Fibroblast of lung (primary cell): ENCODE results near the gene GABPB1. TPM values are rescaled to one million over a fixed set of nuclear protein-coding genes. Genes with fewer than 3 reads are reported as not detected.

ENCODE experiments used
- DNase-seq, 2 donors: peaks; one replicate each; pipeline versions ENCODE4 v3.0.0 to v3.0.0-alpha.2; 2010; ENCODE audit warnings: low read depth in 2 of 2
- H2AFZ ChIP-seq: 2 replicates; pipeline ENCODE4 v1.5.1; 2012; ENCODE audit warnings: low read length, control low read depth, inconsistent platforms
- H3K27ac ChIP-seq: 2 replicates; pipeline ENCODE4 v1.5.1; 2011; ENCODE audit warnings: low read length, control low read depth; ENCODE audit not compliant: insufficient read depth
- H3K27me3 ChIP-seq: 2 replicates; pipeline ENCODE4 v1.5.1; 2011; ENCODE audit warnings: mild to moderate bottlenecking, low read length; ENCODE audit not compliant: control insufficient read depth, insufficient read depth
- H3K36me3 ChIP-seq: 2 replicates; pipeline ENCODE4 v1.5.1; 2011; ENCODE audit warnings: low read length; ENCODE audit not compliant: control insufficient read depth, insufficient read depth
- H3K4me1 ChIP-seq: 2 replicates; pipeline ENCODE4 v1.5.1; 2011; ENCODE audit warnings: low read length; ENCODE audit not compliant: control insufficient read depth, insufficient read depth; ENCODE audit errors: extremely low read depth
- H3K4me2 ChIP-seq: 2 replicates; pipeline ENCODE4 v1.5.1; 2011; ENCODE audit warnings: low read length, control low read depth; ENCODE audit not compliant: insufficient read depth; ENCODE audit errors: extremely low read depth
- H3K4me3 ChIP-seq, 4 experiments: fragments of 200-600 bp in 1 of 4; sonication (generic) in 1 of 4; replicated peaks in 1 of 4; 2 replicates each; pipeline ENCODE4 v1.5.1; 2011 to 2016; ENCODE audit warnings: low read length in 4 of 4, low read depth in 3 of 4, mild to moderate bottlenecking in 3 of 4, control low read depth in 2 of 4, inconsistent platforms in 1 of 4, mixed read lengths in 1 of 4; ENCODE audit not compliant: insufficient read depth in 1 of 4; ENCODE audit errors: control extremely low read depth in 1 of 4
- H3K79me2 ChIP-seq: 2 replicates; pipeline ENCODE4 v1.5.1; 2012; ENCODE audit warnings: mild to moderate bottlenecking, low read length, inconsistent platforms; ENCODE audit not compliant: control insufficient read depth, insufficient read depth
- H3K9ac ChIP-seq: 2 replicates; pipeline ENCODE4 v1.5.1; 2011; ENCODE audit warnings: mild to moderate bottlenecking, low read length, control low read depth; ENCODE audit not compliant: insufficient read depth
- H3K9me3 ChIP-seq: 2 replicates; pipeline ENCODE4 v1.5.1; 2012; ENCODE audit warnings: low read depth, low read length; ENCODE audit not compliant: control insufficient read depth, insufficient read depth
- H4K20me1 ChIP-seq: 2 replicates; pipeline ENCODE4 v1.5.1; 2011; ENCODE audit warnings: low read length; ENCODE audit not compliant: control insufficient read depth, insufficient read depth; ENCODE audit errors: extremely low read depth
- EZH2 ChIP-seq: IDR thresholded peaks from 2 replicates; pipeline ENCODE4 v1.5.1; 2012; ENCODE audit warnings: low read length, control low read depth, mild to moderate bottlenecking; ENCODE audit errors: missing control alignments
- polyA plus RNA-seq, 2 donors: library from polyadenylated mRNA; depleted of rRNA in 1 of 2; stranded (reverse) in 1 of 2; unstranded in 1 of 2; fragments of >200 nt; gene quantifications; 2 replicates each; pipeline ENCODE4 v1.2.1, GENCODE V29; 2011 to 2012; ENCODE audit warnings: missing spikeins in 1 of 2
- total RNA-seq: library from RNA; depleted of rRNA; stranded (reverse); fragments of >200 nt; gene quantifications from 2 replicates; pipeline ENCODE4 v1.2.1, GENCODE V29; 2014
- TF ChIP-seq, protein P1 (sequence below), 2 donors: IDR thresholded peaks in 1 of 2; conservative IDR thresholded peaks in 1 of 2; 1 replicate in 1 of 2; 2 replicates in 1 of 2; pipeline ENCODE4 v1.5.1; 2011 to 2012; ENCODE audit warnings: low read length in 2 of 2, control low read depth in 1 of 2, inconsistent platforms in 1 of 2, low read depth in 1 of 2, mild to moderate bottlenecking in 1 of 2

GABPB1 gene
- total and polyA plus RNA-seq, 2 donors (not counting 1 experiment from before 2014, with no cell fraction given) = 25.4 to 40.1 TPM

DNA sequence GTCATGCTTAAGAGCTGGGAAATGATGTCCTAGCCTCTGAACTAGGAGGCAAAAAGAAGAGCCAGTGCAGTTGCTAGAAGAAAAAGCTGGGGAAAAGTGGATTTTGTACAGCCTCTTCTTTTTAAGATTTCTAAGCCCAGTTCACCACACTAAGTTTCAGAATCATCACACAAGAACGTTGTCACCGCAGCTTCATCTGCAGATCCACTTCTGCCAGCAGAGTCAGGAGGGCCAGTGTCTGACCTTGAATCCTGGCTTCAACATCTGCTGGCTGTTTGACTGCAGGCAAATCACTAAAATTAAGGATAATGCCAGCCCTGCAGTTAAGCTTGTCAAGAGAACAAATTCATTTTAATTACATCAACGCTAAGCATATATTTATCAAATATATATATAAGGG lies 125.7 kb downstream of the GABPB1 start:
- no peak overlapping the region for H3K4me2 ChIP-seq
- no peak overlapping the region for H2AFZ ChIP-seq
- H4K20me1 ChIP-seq = no peaks in the 10 kb centered on the region
- no peak overlapping the region for H3K4me3 ChIP-seq
- no peaks in the 10 kb centered on the region for H3K79me2 ChIP-seq
- H3K36me3 ChIP-seq = no peaks in the 10 kb centered on the region
- H3K27me3 ChIP-seq = no peaks in the 10 kb centered on the region
- no peak for DNase-seq
- no peak overlapping the region for H3K9ac ChIP-seq
- H3K9me3 ChIP-seq = no peaks in the 10 kb centered on the region
- H3K4me1 ChIP-seq = no peaks in the 10 kb centered on the region
- no peak overlapping the region for H3K27ac ChIP-seq
- TF ChIP-seq, protein P1, sequence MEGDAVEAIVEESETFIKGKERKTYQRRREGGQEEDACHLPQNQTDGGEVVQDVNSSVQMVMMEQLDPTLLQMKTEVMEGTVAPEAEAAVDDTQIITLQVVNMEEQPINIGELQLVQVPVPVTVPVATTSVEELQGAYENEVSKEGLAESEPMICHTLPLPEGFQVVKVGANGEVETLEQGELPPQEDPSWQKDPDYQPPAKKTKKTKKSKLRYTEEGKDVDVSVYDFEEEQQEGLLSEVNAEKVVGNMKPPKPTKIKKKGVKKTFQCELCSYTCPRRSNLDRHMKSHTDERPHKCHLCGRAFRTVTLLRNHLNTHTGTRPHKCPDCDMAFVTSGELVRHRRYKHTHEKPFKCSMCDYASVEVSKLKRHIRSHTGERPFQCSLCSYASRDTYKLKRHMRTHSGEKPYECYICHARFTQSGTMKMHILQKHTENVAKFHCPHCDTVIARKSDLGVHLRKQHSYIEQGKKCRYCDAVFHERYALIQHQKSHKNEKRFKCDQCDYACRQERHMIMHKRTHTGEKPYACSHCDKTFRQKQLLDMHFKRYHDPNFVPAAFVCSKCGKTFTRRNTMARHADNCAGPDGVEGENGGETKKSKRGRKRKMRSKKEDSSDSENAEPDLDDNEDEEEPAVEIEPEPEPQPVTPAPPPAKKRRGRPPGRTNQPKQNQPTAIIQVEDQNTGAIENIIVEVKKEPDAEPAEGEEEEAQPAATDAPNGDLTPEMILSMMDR (conservative IDR thresholded peaks at IDR 0.05 in 1 of 2, IDR thresholded peaks at IDR 0.05 in 1 of 2; ENCODE audit: low read depth in 1 of 2, low read length in 2 of 2) = no peak
- no peak for TF ChIP-seq EZH2

DNA sequence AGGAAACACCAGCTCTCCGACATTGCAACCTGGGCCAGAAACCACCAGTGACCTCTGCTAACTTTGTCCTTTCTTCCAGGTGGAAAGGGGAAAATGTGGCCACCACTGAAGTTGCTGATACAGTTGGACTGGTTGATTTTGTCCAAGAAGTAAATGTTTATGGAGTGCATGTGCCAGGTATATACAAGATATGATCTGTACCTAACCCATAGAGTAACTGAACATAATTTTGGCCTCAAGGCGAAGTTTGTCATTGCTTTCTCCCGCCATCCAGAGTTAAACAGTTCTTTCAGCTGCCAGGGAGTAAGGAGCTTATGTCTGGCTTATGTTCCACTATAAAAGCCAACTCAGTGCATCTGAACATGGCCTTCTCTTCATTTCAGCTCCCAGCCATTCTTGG lies 126.1 kb downstream of the GABPB1 start:
- H3K4me1 ChIP-seq = no peaks in the 10 kb centered on the region
- TF ChIP-seq EZH2 = no peak
- TF ChIP-seq, protein P1 (conservative IDR thresholded peaks at IDR 0.05 in 1 of 2, IDR thresholded peaks at IDR 0.05 in 1 of 2; ENCODE audit: low read depth in 1 of 2, low read length in 2 of 2) = no peak
- no peak for DNase-seq
- H3K9me3 ChIP-seq = no peaks in the 10 kb centered on the region
- no peak overlapping the region for H3K4me3 ChIP-seq
- H3K9ac ChIP-seq = no peak overlapping the region
- no peaks in the 10 kb centered on the region for H3K27me3 ChIP-seq
- no peak overlapping the region for H3K27ac ChIP-seq
- H2AFZ ChIP-seq = no peak overlapping the region
- H3K79me2 ChIP-seq = no peaks in the 10 kb centered on the region
- no peaks in the 10 kb centered on the region for H4K20me1 ChIP-seq
- H3K36me3 ChIP-seq = no peaks in the 10 kb centered on the region
- H3K4me2 ChIP-seq = no peak overlapping the region

DNA sequence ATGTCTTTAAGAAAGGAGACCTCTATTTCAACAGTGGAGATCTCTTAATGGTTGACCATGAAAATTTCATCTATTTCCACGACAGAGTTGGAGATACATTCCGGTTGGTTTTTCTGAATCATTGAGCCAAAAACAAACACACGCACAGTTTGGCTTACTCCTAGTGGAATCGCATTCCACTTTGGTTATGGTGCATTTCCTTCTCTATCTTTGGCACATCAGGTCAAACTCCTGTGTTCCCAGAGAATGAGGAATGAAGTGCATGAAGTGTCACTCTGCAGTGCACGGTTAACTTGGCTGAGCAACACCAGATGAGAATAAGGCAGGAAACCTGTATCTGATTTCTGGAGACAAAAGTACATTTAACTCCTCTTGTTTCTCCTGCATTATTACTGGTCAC lies 127.9 kb downstream of the GABPB1 start:
- no peak for TF ChIP-seq EZH2
- TF ChIP-seq, protein P1 (conservative IDR thresholded peaks at IDR 0.05 in 1 of 2, IDR thresholded peaks at IDR 0.05 in 1 of 2; ENCODE audit: low read depth in 1 of 2, low read length in 2 of 2) = no peak
- Histone ChIP-seq H3K36me3 (no peaks in the 10 kb centered on the region), H3K27ac (no peak overlapping the region), H3K9ac (no peak overlapping the region), H3K4me1 (no peaks in the 10 kb centered on the region), H2AFZ (no peak overlapping the region), H3K4me3 (no peak overlapping the region), H3K4me2 (no peak overlapping the region), H3K27me3 (peaks cover 2% of the 10 kb centered on the region), H3K79me2 (no peaks in the 10 kb centered on the region), H3K9me3 (no peaks in the 10 kb centered on the region), H4K20me1 (no peaks in the 10 kb centered on the region)
- peak; percentile 13 to 88 for DNase-seq
